Pancreas (tissue), 10 donors: ENCODE data around the gene RAB5B. TPM values are rescaled to one million over a fixed set of nuclear protein-coding genes. Genes with fewer than 3 reads are reported as not detected.
"Not testable (repeated sequence)": the region's sequence is repeated elsewhere in the genome, so short reads cannot be mapped to it uniquely, and the experiment has no call there.

Source experiments
- ATAC-seq, 4 donors: fragments of 200-7000 bp; cut with Tn5 transposase; one replicate each; pipeline versions ENCODE4 v1.8.0 to v1.9.1; 2020; ENCODE audit warnings: mild to moderate bottlenecking in 4 of 4, moderate library complexity in 4 of 4
- DNase-seq, 6 donors: peaks; one replicate each; pipeline ENCODE4 v3.0.0-alpha.2; 2020
- FAIRE-seq: peaks from 2 replicates; lab custom pipeline; 2012; peaks lifted over from hg19 to GRCh38; lab: Jason Lieb, UNC
- H3K27ac ChIP-seq, 4 donors: fragments of 200-600 bp; sonication (generic); 1 replicate in 3 of 4; 2 replicates in 1 of 4; pipeline versions ENCODE4 v1.5.0 to v1.8.0; 2020
- H3K27me3 ChIP-seq, 4 donors: fragments of 200-600 bp; one replicate each; pipeline ENCODE4 v1.8.0; 2021
- H3K36me3 ChIP-seq, 3 donors: fragments of 200-600 bp; sonication (generic) in 1 of 3; one replicate each; pipeline versions ENCODE4 v1.5.0 to v1.8.0; 2020 to 2021
- H3K4me1 ChIP-seq, 3 donors: fragments of 200-600 bp; one replicate each; pipeline ENCODE4 v1.8.0; 2021
- H3K4me3 ChIP-seq, 4 donors: fragments of 200-600 bp; sonication (generic) in 2 of 4; one replicate each; pipeline versions ENCODE4 v1.5.0 to v1.8.0; 2020 to 2021
- H3K9me3 ChIP-seq, 4 donors: fragments of 200-600 bp; one replicate each; pipeline ENCODE4 v1.8.0; 2021
- CTCF ChIP-seq, 4 donors: fragments of 200-600 bp; sonication (generic) in 3 of 4; IDR thresholded peaks; one replicate each; pipeline versions ENCODE4 v1.5.0 to v1.8.0; 2021; ENCODE audit warnings: antibody characterized with exemption in 4 of 4
- WGBS, 2 donors: extraction: QIAGEN DNeasy Blood & Tissue Kit; methylation state at CpG; one replicate each; pipeline ENCODE4 v1.1.7; 2013; 5-methylcytosine and 5-hydroxymethylcytosine counted together
- intact Hi-C, 3 donors: fragments of 100-400 bp; cut with DNase I; formaldehyde crosslinking; loops; one replicate each; pipeline versions ENCODE4 v1.11.1 to v1.14.2; 2022
- polyA plus RNA-seq, 2 donors: library from polyadenylated mRNA; stranded (reverse); fragments of 200-250 nt; gene quantifications; one replicate each; pipeline ENCODE4 v1.2.3, GENCODE V29; 2013
- total RNA-seq, 6 donors: library from RNA; stranded (reverse); fragmentation: NEBNext Ultra II Directional in 4 of 6; extraction: Animal tissue kit (Norgen Biotek cat#: 25700) in 4 of 6; gene quantifications; one replicate each; pipeline versions ENCODE4 v1.2.1 to v1.2.4, GENCODE V29; 2021 to 2023
- donor health status: healthy with polysubstance abuse.
- donor health status: DM: no; HTN: no; CAD: no; lungs with moderate emphysema.
- donor health status: DM: no; HTN: no; CAD: no.
- donor health status: control.
- donor health status: control.
- donor health status: Bipolar disorder and iron deficiency.
- donor health status: DM: yes; HTN: yes; CAD: no.
- donor health status: DM: no; HTN: no; CAD: no.
- donor health status: DM: no; HTN: no; CAD: no.
- donor health status: DM: yes; HTN: yes; CAD: no.

The RAB5B gene
- total and polyA plus RNA-seq, 8 donors, result 19.8 to 76.8 (median 36.4) TPM

- DNase-seq (no peak), ATAC-seq (no peak), FAIRE-seq (no peak)
- intact Hi-C loops, result no loop called here
- no peak overlapping the region for H3K4me3 ChIP-seq
- H3K9me3 ChIP-seq, result no peaks in the 10 kb centered on the region
- H3K27ac ChIP-seq, result no peak overlapping the region
- peaks cover 2 to 27% (median 5%) of the 10 kb centered on the region in 3 donors for H3K36me3 ChIP-seq
- WGBS, 2 donors, result 56 to 60% methylated on average over 2 of the region's 2 CpGs
- no peaks in the 10 kb centered on the region for H3K27me3 ChIP-seq
- H3K4me1 ChIP-seq, result no peaks in the 10 kb centered on the region
- no peak for TF ChIP-seq CTCF (IDR thresholded peaks at IDR 0.05)
Observed at GRCh38 chr12:55984861-55985260, 11.0 kb downstream of the RAB5B start.

GRCh38 chr12:55985341-55985740 lies 11.5 kb downstream of the RAB5B start:
- Histone ChIP-seq H3K4me1 (no peaks in the 10 kb centered on the region), H3K9me3 (no peaks in the 10 kb centered on the region), H3K36me3 (peaks cover 2 to 32% (median 6%) of the 10 kb centered on the region in 3 donors), H3K4me3 (no peak overlapping the region), H3K27ac (no peak overlapping the region), H3K27me3 (no peaks in the 10 kb centered on the region)
- no peak for ATAC-seq
- WGBS, 2 donors, result 81 to 83% methylated on average over 4 of the region's 4 CpGs
- no peak for DNase-seq
- FAIRE-seq, result no peak
- intact Hi-C loops, result no loop called here
- no peak for TF ChIP-seq CTCF (IDR thresholded peaks at IDR 0.05)

DNA sequence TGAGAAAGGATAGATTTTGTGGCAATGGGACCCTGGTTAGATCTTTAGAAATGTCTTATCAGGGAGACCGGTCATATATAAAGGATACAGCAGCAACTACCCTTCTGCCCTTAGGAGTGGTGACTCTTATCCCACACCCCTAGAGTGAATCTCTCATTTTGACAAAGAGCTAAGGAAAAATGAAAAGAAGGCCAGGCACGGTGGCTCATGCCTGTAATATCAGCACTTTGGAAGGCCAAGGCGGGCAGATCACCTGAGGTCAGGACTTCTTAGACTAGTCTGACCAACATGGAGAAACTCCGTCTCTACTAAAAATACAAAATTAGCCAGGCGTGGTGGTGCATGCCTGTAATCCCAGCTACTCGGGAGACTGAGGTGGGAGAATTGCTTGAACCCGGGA lies 12.1 kb downstream of the RAB5B start:
- ATAC-seq, H3K4me3 ChIP-seq, H3K9me3 ChIP-seq, DNase-seq, FAIRE-seq, intact Hi-C loops, H3K27ac ChIP-seq, H3K27me3 ChIP-seq, H3K4me1 ChIP-seq: not testable (repeated sequence)
- peaks cover 5 to 38% (median 13%) of the 10 kb centered on the region in 3 donors for H3K36me3 ChIP-seq
- WGBS, 2 donors, result 93 to 96% methylated on average over 7 of the region's 7 CpGs

GRCh38 chr12:55991110-55991509 lies 17.2 kb downstream of the RAB5B start:
- H3K36me3 ChIP-seq, result peaks cover 5 to 59% (median 35%) of the 10 kb centered on the region in 3 donors
- DNase-seq, result no peak
- intact Hi-C loops, result no loop called here
- no peaks in the 10 kb centered on the region for H3K27me3 ChIP-seq
- no peak for ATAC-seq
- 85 to 87% methylated on average over 3 of the region's 3 CpGs for WGBS, 2 donors
- no peak overlapping the region for H3K27ac ChIP-seq
- no peak overlapping the region for H3K4me3 ChIP-seq
- no peak for TF ChIP-seq CTCF (IDR thresholded peaks at IDR 0.05)
- H3K4me1 ChIP-seq, result no peaks in the 10 kb centered on the region
- FAIRE-seq, result no peak
- H3K9me3 ChIP-seq, result no peaks in the 10 kb centered on the region

DNA sequence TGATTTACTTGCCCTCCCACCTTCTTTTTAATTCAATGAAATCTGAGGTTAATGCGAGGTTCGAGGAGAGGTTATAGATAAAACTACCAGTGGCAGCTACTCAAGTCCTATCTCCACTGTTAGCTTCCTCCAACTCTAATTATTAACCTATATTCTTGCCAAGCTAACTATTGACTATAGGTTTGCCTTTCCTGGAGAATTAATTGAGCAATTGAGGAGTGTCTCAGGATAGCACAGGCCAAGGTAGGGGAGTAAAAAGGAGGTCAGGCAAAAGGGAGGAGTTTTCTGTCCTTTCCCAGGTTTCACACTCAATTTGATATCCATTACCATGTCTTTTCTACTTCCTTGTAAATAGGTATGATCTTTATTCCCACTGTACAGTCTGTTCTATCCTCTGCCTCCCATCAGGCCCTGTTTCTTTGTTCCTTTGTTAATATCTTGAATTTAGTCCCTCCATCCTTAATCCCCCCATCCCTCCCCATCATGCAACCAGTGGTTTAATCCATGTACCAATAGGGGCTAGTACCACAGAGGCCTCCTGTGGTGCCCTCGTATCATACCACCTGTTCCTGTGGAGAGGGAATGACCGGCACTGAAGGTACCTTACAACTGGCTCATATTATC lies 19.5 kb downstream of the RAB5B start:
- WGBS, 2 donors, result 65 to 67% methylated on average over 4 of the region's 4 CpGs
- H3K9me3 ChIP-seq, result no peaks in the 10 kb centered on the region
- no peak for DNase-seq
- intact Hi-C loops, result no loop called here
- H3K27ac ChIP-seq, result no peak overlapping the region
- no peak overlapping the region for H3K4me3 ChIP-seq
- peaks cover 3 to 53% (median 35%) of the 10 kb centered on the region in 3 donors for H3K36me3 ChIP-seq
- H3K27me3 ChIP-seq, result no peaks in the 10 kb centered on the region
- FAIRE-seq, result no peak
- peaks cover 0 to 8% (median 5%) of the 10 kb centered on the region in 3 donors for H3K4me1 ChIP-seq
- ATAC-seq, result no peak
- no peak for TF ChIP-seq CTCF (IDR thresholded peaks at IDR 0.05)
